AG09309 (cell line): ENCODE data around the gene SIRPB1.
"Not testable (repeated sequence)": the region's sequence is repeated elsewhere in the genome, so short reads cannot be mapped to it uniquely, and the experiment has no call there.

ENCODE experiments used
- DNase-seq: peaks from one replicate; pipeline ENCODE4 v3.0.0-alpha.2; 2010; ENCODE audit warnings: low read depth
- H3K4me3 ChIP-seq: 2 replicates; pipeline ENCODE4 v1.5.1; 2011; ENCODE audit warnings: mild to moderate bottlenecking, low read depth, low read length, moderate library complexity; ENCODE audit not compliant: control insufficient read depth
- TF ChIP-seq, protein P1 (sequence below): IDR thresholded peaks from 2 replicates; pipeline ENCODE4 v1.5.1; 2011; ENCODE audit warnings: mild to moderate bottlenecking, low read depth, low read length, inconsistent platforms; ENCODE audit not compliant: insufficient read depth, control insufficient read depth; ENCODE audit errors: missing control alignments

Gene SIRPB1

DNA sequence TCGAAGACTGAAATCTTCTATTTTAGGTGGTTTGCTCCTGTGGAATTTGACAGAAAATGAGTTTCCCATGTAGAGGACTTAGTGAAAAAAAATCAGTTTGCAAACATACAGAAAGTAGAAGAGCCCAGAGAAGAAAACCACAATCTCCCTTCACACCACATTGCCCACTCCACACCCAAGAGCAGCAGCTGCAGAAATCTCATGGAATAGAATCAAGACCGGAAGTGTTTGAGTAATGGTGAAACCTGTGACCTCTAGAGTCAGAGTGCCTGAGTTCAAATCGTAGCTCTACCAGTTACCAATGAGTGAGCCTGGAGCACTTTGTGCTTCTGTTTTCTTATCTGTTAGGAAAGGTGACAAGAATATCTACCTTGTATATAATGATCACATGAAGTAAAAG lies 33.2 kb upstream of the SIRPB1 start:
- no peak for DNase-seq
- H3K4me3 ChIP-seq: no peak overlapping the region
- TF ChIP-seq, protein P1, sequence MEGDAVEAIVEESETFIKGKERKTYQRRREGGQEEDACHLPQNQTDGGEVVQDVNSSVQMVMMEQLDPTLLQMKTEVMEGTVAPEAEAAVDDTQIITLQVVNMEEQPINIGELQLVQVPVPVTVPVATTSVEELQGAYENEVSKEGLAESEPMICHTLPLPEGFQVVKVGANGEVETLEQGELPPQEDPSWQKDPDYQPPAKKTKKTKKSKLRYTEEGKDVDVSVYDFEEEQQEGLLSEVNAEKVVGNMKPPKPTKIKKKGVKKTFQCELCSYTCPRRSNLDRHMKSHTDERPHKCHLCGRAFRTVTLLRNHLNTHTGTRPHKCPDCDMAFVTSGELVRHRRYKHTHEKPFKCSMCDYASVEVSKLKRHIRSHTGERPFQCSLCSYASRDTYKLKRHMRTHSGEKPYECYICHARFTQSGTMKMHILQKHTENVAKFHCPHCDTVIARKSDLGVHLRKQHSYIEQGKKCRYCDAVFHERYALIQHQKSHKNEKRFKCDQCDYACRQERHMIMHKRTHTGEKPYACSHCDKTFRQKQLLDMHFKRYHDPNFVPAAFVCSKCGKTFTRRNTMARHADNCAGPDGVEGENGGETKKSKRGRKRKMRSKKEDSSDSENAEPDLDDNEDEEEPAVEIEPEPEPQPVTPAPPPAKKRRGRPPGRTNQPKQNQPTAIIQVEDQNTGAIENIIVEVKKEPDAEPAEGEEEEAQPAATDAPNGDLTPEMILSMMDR: no peak

DNA sequence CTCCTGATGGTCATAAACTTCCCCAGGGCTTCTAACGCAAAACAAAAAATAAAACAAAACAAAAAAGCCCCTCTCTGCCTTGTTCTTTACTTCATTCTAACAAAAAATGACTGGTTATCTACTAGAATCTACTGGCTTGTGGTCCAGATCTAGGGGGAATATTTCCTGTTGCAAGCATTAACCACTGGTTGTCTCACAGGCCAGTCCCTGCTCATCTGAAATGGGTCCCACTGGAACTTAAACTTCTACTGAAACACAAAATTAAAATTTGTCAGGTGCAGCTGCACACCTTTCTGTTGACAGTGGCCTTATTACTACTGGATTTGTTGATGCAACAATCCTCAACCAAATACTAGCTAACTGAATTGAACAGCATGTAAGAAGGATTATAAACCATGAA lies 32.3 kb upstream of the SIRPB1 start:
- no peak for DNase-seq
- TF ChIP-seq, protein P1: no peak
- no peak overlapping the region for H3K4me3 ChIP-seq

DNA sequence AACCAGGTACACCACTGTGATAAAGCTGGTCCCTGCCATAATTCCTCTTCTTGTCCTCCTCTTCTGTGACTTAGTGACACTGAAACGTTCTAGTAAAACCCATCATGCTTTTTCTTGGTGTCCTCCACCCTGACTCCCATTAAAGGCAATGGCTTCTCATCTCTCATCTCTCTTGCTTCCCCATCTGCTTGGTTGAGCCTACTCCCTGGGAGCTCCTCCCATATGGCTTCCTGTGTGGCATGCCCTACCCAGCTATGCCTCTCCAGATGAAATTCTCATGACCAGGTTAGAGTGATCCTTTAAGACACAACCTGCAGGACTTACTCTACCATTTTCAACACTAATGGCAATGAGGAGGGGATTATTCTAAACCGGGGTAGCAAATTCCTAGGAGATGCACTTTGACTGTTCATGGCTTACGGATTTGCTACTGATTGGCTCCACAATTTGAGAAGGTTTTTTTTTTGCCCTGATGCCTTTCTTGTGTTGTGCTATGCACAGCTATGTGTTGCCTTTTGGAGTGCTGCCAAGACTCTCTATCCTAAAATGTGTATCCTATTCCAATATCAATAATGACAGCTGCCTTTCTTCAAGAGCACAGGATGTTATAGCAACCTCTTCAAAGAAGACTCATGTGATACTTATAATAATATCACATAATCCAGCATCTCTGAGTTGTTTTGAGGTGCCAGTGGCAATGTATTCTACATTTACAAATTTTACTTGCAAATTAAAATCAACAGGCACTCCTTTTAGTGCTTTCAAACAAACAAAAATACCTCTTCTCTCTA lies 31.7 kb upstream of the SIRPB1 start:
- no peak overlapping the region for H3K4me3 ChIP-seq
- DNase-seq: no peak
- TF ChIP-seq, protein P1: no peak

DNA sequence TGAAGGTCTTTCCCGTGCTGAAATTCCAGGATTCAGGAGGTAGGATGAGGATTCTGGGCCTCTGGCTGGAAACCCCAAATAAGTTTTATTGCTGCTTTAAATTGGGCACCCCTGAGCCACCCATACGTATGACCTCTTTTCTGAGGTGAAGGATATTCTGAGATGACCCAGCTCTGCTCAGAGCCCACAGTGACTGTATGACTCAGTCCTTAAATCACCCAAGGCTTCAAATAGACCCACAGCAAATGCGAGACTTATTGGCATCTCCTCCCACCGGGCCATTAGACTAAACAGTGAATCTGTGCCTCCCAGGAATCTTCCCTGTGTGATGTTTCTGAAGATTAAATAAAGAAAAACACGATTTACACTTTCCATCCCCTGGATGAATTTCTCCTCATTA lies 28.3 kb upstream of the SIRPB1 start:
- DNase-seq: no peak
- TF ChIP-seq, protein P1: no peak
- H3K4me3 ChIP-seq: no peak overlapping the region

DNA sequence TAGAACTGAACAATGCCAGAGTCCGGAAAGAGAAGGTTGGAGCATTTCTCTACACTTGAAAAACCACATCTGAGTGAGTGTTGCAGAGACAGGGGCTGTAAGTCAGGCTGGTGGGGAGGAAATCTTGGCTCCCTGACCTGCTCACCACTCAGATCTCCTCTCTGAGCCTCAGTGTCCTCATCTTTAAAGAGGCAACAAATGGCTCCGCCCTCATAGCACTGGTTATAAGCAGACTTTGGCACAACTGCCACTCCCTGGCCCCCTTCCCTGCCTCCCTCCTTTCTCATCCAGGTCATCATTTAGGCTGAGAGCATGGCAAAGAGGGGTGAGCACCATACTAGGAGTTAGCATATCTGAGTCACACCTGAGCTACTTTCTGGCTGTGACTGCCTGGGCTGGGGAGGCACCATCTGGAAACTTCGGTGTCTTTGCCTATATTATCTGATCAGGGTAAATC lies 27.2 kb upstream of the SIRPB1 start:
- no peak for DNase-seq
- no peak overlapping the region for H3K4me3 ChIP-seq
- TF ChIP-seq, protein P1: no peak

DNA sequence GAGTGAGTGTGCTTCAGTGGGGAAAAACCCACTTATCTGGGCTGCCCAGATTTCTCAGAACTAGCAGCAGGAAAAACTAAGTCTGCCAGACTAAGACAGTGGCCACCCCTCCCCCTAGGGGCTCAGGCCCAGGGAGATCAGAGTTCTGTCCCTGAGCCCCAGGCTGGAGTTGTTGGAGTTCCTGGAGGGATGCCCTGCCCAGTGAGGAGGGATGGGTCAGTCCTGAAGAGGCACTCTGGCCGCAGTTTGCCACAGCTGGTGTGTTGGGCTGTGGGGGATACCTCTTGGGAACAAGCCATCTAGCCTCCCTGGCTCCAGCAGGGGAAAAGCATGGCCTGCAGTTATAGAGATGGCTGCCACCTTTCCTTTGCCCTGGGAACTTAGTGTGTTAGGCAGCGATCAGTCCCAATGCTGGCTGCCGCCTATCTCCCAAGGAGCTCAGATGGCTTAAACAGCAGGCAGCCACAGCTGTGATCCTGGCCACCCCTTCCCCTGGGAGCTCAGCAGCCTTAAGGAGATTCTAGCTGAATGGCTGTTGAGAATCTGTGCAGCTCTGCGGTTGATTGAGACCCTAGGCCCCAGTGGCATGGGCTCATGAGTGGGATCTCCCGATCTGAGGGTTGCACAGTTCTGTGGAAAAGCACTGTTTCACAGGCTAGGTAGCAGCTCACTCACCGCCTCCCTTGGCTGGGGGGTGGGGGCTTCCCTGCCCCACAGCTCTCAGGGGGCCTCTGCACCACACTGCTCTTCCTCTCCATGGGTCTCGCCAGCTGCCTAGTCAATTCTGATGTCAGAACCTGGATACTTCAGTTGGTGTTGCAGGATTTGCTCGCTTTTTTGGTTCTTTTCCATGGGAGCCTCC lies 24.5 kb upstream of the SIRPB1 start:
- DNase-seq: no peak
- no peak overlapping the region for H3K4me3 ChIP-seq
- TF ChIP-seq, protein P1: no peak

DNA sequence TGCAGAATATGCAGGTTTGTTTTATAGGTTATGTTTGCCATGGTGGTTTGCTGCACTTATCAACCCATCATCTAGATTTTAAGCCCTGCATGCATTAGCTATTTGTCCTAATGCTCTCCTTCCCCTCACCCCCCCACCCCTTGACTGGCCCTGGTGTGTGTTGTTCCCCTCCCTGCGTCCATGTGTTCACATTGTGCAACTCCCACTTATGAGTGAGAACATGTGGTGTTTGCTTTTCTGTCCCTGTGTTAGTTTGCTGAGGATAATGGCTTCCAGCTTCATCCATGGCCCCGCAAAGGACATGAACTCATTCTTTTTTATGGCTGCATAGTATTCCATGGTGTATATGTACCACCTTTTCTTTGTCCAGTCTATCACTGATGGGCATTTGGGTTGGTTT lies 18.8 kb upstream of the SIRPB1 start:
- H3K4me3 ChIP-seq, DNase-seq: not testable (repeated sequence)
